Nephron progenitor cell (in vitro differentiated cells): ENCODE measurements around the gene MVK.

Source experiments
- DNase-seq: peaks from one replicate; pipeline ENCODE4 v3.0.0; 2021
- H3K27ac Mint-ChIP-seq: 2 replicates; pipeline ENCODE4 v1.8.0; 2021; ENCODE audit warnings: mild to moderate bottlenecking, moderate library complexity, mixed read lengths
- H3K27me3 Mint-ChIP-seq: 2 replicates; pipeline ENCODE4 v1.8.0; 2021; ENCODE audit warnings: mild to moderate bottlenecking, low read depth, mixed read lengths; ENCODE audit not compliant: poor library complexity
- H3K36me3 Mint-ChIP-seq: 2 replicates; pipeline ENCODE4 v1.8.0; 2021; ENCODE audit warnings: low read depth, mixed read lengths
- H3K4me1 Mint-ChIP-seq: 2 replicates; pipeline ENCODE4 v1.8.0; 2021; ENCODE audit warnings: mixed read lengths
- H3K4me3 Mint-ChIP-seq: 2 replicates; pipeline ENCODE4 v1.8.0; 2021; ENCODE audit warnings: mild to moderate bottlenecking, moderate library complexity, mixed read lengths
- H3K9me3 Mint-ChIP-seq: 2 replicates; pipeline ENCODE4 v1.8.0; 2021; ENCODE audit warnings: mild to moderate bottlenecking, moderate library complexity, mixed read lengths
- TF ChIP-seq, protein P1 (sequence below): fragments of 200-600 bp; sonication (generic); IDR thresholded peaks from 2 replicates; pipeline ENCODE4 v1.5.0; 2021; ENCODE audit warnings: antibody characterized with exemption

MVK gene

DNA sequence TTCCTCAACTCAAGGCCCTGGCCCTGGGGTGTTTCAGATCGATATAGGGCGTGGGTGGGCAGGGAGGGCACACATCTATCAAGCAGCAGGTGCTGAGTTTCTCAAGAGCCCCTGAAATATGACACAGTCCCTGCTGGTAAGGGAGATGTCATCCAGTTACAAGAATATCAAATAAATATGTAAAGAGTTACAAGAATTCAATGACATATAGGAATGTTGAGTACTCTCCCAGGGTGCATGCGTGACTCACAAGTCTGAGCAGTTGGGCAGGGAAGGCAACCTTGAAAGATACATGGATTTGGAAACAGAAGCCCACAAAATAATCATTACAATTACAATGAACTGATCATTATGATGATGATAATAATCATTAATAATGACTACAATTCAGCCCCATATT, 35.2 kb downstream of the MVK start:
- no peak for DNase-seq
- Mint-ChIP-seq H3K27ac (no peak overlapping the region), H3K27me3 (peaks cover 34% of the 10 kb centered on the region), H3K36me3 (no peaks in the 10 kb centered on the region), H3K4me3 (no peak overlapping the region), H3K9me3 (no peaks in the 10 kb centered on the region), H3K4me1 (peaks cover 44% of the 10 kb centered on the region)
- TF ChIP-seq, protein P1, sequence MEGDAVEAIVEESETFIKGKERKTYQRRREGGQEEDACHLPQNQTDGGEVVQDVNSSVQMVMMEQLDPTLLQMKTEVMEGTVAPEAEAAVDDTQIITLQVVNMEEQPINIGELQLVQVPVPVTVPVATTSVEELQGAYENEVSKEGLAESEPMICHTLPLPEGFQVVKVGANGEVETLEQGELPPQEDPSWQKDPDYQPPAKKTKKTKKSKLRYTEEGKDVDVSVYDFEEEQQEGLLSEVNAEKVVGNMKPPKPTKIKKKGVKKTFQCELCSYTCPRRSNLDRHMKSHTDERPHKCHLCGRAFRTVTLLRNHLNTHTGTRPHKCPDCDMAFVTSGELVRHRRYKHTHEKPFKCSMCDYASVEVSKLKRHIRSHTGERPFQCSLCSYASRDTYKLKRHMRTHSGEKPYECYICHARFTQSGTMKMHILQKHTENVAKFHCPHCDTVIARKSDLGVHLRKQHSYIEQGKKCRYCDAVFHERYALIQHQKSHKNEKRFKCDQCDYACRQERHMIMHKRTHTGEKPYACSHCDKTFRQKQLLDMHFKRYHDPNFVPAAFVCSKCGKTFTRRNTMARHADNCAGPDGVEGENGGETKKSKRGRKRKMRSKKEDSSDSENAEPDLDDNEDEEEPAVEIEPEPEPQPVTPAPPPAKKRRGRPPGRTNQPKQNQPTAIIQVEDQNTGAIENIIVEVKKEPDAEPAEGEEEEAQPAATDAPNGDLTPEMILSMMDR = no peak

GRCh38 chr12:109609342-109609741, 35.7 kb downstream of the MVK start:
- DNase-seq = no peak
- H3K4me3 Mint-ChIP-seq = no peak overlapping the region
- peaks cover 39% of the 10 kb centered on the region for H3K27me3 Mint-ChIP-seq
- H3K4me1 Mint-ChIP-seq = peaks cover 46% of the 10 kb centered on the region
- TF ChIP-seq, protein P1 = no peak
- no peak overlapping the region for H3K27ac Mint-ChIP-seq
- H3K36me3 Mint-ChIP-seq = no peaks in the 10 kb centered on the region
- H3K9me3 Mint-ChIP-seq = no peaks in the 10 kb centered on the region

GRCh38 chr12:109610523-109610922, 36.9 kb downstream of the MVK start:
- Mint-ChIP-seq H3K27ac (no peak overlapping the region), H3K27me3 (peaks cover 43% of the 10 kb centered on the region), H3K4me3 (no peak overlapping the region), H3K9me3 (no peaks in the 10 kb centered on the region), H3K36me3 (no peaks in the 10 kb centered on the region), H3K4me1 (peaks cover 36% of the 10 kb centered on the region)
- no peak for DNase-seq
- TF ChIP-seq, protein P1 = no peak

GRCh38 chr12:109611223-109611622, 37.6 kb downstream of the MVK start:
- no peak for DNase-seq
- no peak overlapping the region for H3K27ac Mint-ChIP-seq
- no peaks in the 10 kb centered on the region for H3K36me3 Mint-ChIP-seq
- peaks cover 49% of the 10 kb centered on the region for H3K27me3 Mint-ChIP-seq
- TF ChIP-seq, protein P1 = no peak
- no peak overlapping the region for H3K4me3 Mint-ChIP-seq
- no peaks in the 10 kb centered on the region for H3K9me3 Mint-ChIP-seq
- H3K4me1 Mint-ChIP-seq = peaks cover 34% of the 10 kb centered on the region

DNA sequence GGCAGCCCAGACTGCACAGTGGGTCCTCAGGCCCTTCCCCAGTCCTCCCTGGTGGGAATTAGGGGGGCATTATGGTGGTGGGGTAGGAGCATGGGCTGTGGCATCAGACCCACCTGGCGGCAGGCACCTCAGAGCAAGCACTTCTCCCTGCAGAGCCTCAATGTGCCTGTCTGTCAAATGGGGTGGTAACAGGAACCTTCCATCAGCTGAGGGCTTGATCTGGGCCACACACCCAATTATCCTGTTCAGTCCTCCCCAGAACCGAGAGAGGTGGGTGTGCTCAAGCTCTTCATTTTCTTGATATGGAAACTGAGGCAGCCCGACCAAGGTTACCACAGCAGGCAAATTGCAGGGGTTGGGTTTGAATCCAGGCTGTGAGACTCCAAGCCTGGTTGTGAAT, 38.4 kb downstream of the MVK start:
- Mint-ChIP-seq H3K4me3 (no peak overlapping the region), H3K27ac (no peak overlapping the region), H3K4me1 (peaks cover 26% of the 10 kb centered on the region), H3K27me3 (peaks cover 53% of the 10 kb centered on the region), H3K9me3 (no peaks in the 10 kb centered on the region), H3K36me3 (no peaks in the 10 kb centered on the region)
- DNase-seq = no peak
- TF ChIP-seq, protein P1 = no peak

DNA sequence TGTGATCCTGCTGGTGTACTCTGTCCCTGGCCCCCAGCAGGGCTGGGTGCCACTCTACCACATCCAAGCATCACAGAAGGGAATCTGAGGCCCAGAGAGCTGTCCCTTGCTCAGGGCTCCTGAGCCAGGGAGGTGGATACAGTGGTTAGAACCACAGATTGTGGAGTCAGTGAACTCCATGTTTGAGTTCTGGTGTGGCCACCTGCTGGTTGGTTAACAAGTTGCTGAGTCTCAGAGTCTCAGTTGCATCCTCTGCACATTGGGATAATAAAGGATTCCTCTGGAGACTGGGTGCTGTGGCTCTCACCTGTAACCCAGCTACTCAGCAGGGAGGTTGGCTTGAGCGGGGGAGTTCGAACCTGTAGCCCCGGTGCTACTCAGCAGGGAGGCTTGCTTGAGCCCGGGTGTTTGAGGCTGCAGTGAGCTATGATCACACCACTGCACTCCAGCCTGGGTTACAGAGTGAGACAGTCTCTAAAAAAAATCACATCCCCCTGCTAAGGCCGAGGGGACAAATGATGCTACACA, 39.4 kb downstream of the MVK start:
- H3K27ac Mint-ChIP-seq = no peak overlapping the region
- H3K9me3 Mint-ChIP-seq = no peaks in the 10 kb centered on the region
- no peak for DNase-seq
- TF ChIP-seq, protein P1 = peak; percentile 13
- H3K4me1 Mint-ChIP-seq = peaks cover 21% of the 10 kb centered on the region
- no peak overlapping the region for H3K4me3 Mint-ChIP-seq
- H3K27me3 Mint-ChIP-seq = peaks cover 51% of the 10 kb centered on the region
- no peaks in the 10 kb centered on the region for H3K36me3 Mint-ChIP-seq
